GM10847 (cell line): Measurements from ENCODE around the gene HEBP2.

Experiments used
- POLR2A ChIP-seq: IDR thresholded peaks from 2 replicates; pipeline ENCODE4 v1.6.1; 2011; ENCODE audit not compliant: insufficient read length; ENCODE audit errors: extremely low read depth

HEBP2 gene

GRCh38 chr6:138429761-138430160 lies 25.7 kb downstream of the HEBP2 start:
- TF ChIP-seq POLR2A: no peak

- TF ChIP-seq POLR2A: no peak
Measured at GRCh38 chr6:138430361-138431145, 26.5 kb downstream of the HEBP2 start.

GRCh38 chr6:138431256-138432062 lies 27.4 kb downstream of the HEBP2 start:
- TF ChIP-seq POLR2A: no peak

- no peak for TF ChIP-seq POLR2A
Measured at GRCh38 chr6:138432063-138432356, 28.0 kb downstream of the HEBP2 start.

GRCh38 chr6:138434096-138434495 lies 30.1 kb downstream of the HEBP2 start:
- TF ChIP-seq POLR2A: no peak

- no peak for TF ChIP-seq POLR2A
Measured at GRCh38 chr6:138434925-138435324, 30.9 kb downstream of the HEBP2 start.

- TF ChIP-seq POLR2A: no peak
Measured at GRCh38 chr6:138439546-138439945, 35.5 kb downstream of the HEBP2 start.

- no peak for TF ChIP-seq POLR2A
Measured at GRCh38 chr6:138440296-138440695, 36.3 kb downstream of the HEBP2 start.

- no peak for TF ChIP-seq POLR2A
Measured at GRCh38 chr6:138440758-138441357, 36.8 kb downstream of the HEBP2 start.

- TF ChIP-seq POLR2A: no peak
Measured at GRCh38 chr6:138441965-138442364, 37.9 kb downstream of the HEBP2 start.

- TF ChIP-seq POLR2A: no peak
Measured at GRCh38 chr6:138442663-138443062, 38.6 kb downstream of the HEBP2 start.

GRCh38 chr6:138443979-138444378 lies 40.0 kb downstream of the HEBP2 start:
- TF ChIP-seq POLR2A: no peak

- no peak for TF ChIP-seq POLR2A
Measured at GRCh38 chr6:138446821-138447220, 42.8 kb downstream of the HEBP2 start.

- no peak for TF ChIP-seq POLR2A
Measured at GRCh38 chr6:138450445-138450844, 46.4 kb downstream of the HEBP2 start.

- TF ChIP-seq POLR2A: no peak
Measured at GRCh38 chr6:138451043-138451442, 47.0 kb downstream of the HEBP2 start.
